Stomach (tissue), 9 donors: ENCODE results near the gene FCER1G. TPM values are rescaled to one million over a fixed set of nuclear protein-coding genes. Genes with fewer than 3 reads are reported as not detected.
A peak's percentile ranks its signal among the peaks of the same experiment; 100 is the strongest.

Experiments used
- DNase-seq, 2 donors: peaks; one replicate each; pipeline versions ENCODE4 v3.0.0 to v3.0.0-alpha.2; 2013 to 2019
- H3K27ac ChIP-seq, 5 donors: fragments of 200-600 bp in 4 of 5; sonication (generic) in 4 of 5; one replicate each; pipeline ENCODE4 v1.5.1; 2013 to 2019; ENCODE audit warnings: mild to moderate bottlenecking in 1 of 5, moderate library complexity in 1 of 5
- H3K27me3 ChIP-seq, 3 donors: fragments of 200-600 bp; sonication (generic); one replicate each; pipeline ENCODE4 v1.5.1; 2017 to 2019; ENCODE audit warnings: mixed run types in 1 of 3
- H3K36me3 ChIP-seq, 4 donors: fragments of 200-600 bp; sonication (generic); 1 replicate in 3 of 4; 2 replicates in 1 of 4; pipeline ENCODE4 v1.5.1; 2016 to 2019
- H3K4me1 ChIP-seq, 4 donors: fragments of 200-600 bp; sonication (generic); one replicate each; pipeline ENCODE4 v1.5.1; 2016 to 2019
- H3K4me3 ChIP-seq, 4 donors: fragments of 200-600 bp; sonication (generic) in 3 of 4; one replicate each; pipeline ENCODE4 v1.5.1; 2016 to 2019; ENCODE audit warnings: mild to moderate bottlenecking in 1 of 4
- H3K9me3 ChIP-seq, 4 donors: fragments of 200-600 bp; sonication (generic); one replicate each; pipeline ENCODE4 v1.5.1; 2016 to 2019
- CTCF ChIP-seq, 7 experiments: fragments of 450-650 bp in 4 of 7; fragments of 200-600 bp in 3 of 7; sonication (generic) in 3 of 7; IDR thresholded peaks; one replicate each; pipeline ENCODE4 v1.5.1; 2016 to 2019; ENCODE audit warnings: antibody characterized with exemption in 7 of 7, control low read depth in 2 of 7, mild to moderate bottlenecking in 1 of 7
- EP300 ChIP-seq: sonication (generic); formaldehyde crosslinking; IDR thresholded peaks from one replicate; pipeline ENCODE4 v1.6.1; 2017; ENCODE audit warnings: antibody characterized with exemption
- POLR2A ChIP-seq, 4 donors: fragments of 450-650 bp; IDR thresholded peaks; one replicate each; pipeline ENCODE4 v1.6.1; 2016; ENCODE audit warnings: antibody characterized with exemption in 4 of 4, control low read depth in 2 of 4, mild to moderate bottlenecking in 1 of 4, moderate library complexity in 1 of 4
- POLR2AphosphoS5 ChIP-seq, 3 donors: sonication (generic); formaldehyde crosslinking; IDR thresholded peaks; one replicate each; pipeline ENCODE4 v1.6.1; 2016; ENCODE audit warnings: antibody characterized with exemption in 3 of 3
- WGBS, 5 donors: extraction: QIAGEN DNeasy Blood & Tissue Kit in 3 of 5; methylation state at CpG; one replicate each; pipeline versions ENCODE4 v1.1.5 to v1.1.7; 2013 to 2018; 5-methylcytosine and 5-hydroxymethylcytosine counted together
- intact Hi-C: fragments of 100-400 bp; cut with DNase I; formaldehyde crosslinking; loops from one replicate; pipeline ENCODE4 v1.15.1; 2023; ENCODE audit warnings: low total_unique reads
- polyA plus RNA-seq, 3 donors: library from polyadenylated mRNA; stranded (reverse); fragments of 200-250 nt; gene quantifications; one replicate each; pipeline ENCODE4 v1.2.3, GENCODE V29; 2013
- total RNA-seq, 5 donors: library from RNA; depleted of rRNA; stranded (reverse); fragments of >200 nt; gene quantifications; one replicate each; pipeline versions ENCODE4 v1.1.0 to v1.2.3, GENCODE V29; 2014 to 2016
- donor health status: healthy with polysubstance abuse.
- donor health status: Bipolar disorder and iron deficiency.
- donor health status: healthy.

Gene FCER1G
- total and polyA plus RNA-seq, 8 donors = 1.4 to 101 (median 27.0) TPM; not detected in 1

- H3K4me3 ChIP-seq = peak within 1 kb of the TSS; percentile 51 to 58 (median 53)
- intact Hi-C loops = no loop called here
- no peak for TF ChIP-seq POLR2A (IDR thresholded peaks at IDR 0.05)
- no peak for TF ChIP-seq CTCF (IDR thresholded peaks at IDR 0.05)
- no peak for TF ChIP-seq EP300
- TF ChIP-seq POLR2AphosphoS5 (IDR thresholded peaks at IDR 0.05) = no peak
Measured at GRCh38 chr1:161258439-161259344, 43.6 kb downstream of the FCER1G start, which contains the start of gene PCP4L1. Gene PCP4L1, plus strand, starts transcription at chr1:161258745. Its CDS starts 230 bp downstream, at chr1:161258975.

GRCh38 chr1:161259345-161259702 lies 44.2 kb downstream of the FCER1G start:
- H3K4me3 ChIP-seq = peak overlapping the region in 3 of 4 donors; percentile 52 to 58 (median 54)
- H3K36me3 ChIP-seq = no peaks in the 10 kb centered on the region
- peak in 1 of 2 donors; percentile 5 for DNase-seq
- H3K27me3 ChIP-seq = peaks cover 0 to 63% (median 29%) of the 10 kb centered on the region in 3 donors
- H3K4me1 ChIP-seq = peaks cover 8 to 21% (median 12%) of the 10 kb centered on the region in 4 donors
- no peak overlapping the region for H3K27ac ChIP-seq
- intact Hi-C loops = no loop called here
- TF ChIP-seq CTCF (IDR thresholded peaks at IDR 0.05) = no peak
- no peak for TF ChIP-seq EP300
- no peak for TF ChIP-seq POLR2AphosphoS5 (IDR thresholded peaks at IDR 0.05)
- TF ChIP-seq POLR2A (IDR thresholded peaks at IDR 0.05) = no peak
- WGBS, 5 donors = 32 to 55% (median 49%) methylated on average over 6 of the region's 6 CpGs
- peaks cover 0 to 13% (median 11%) of the 10 kb centered on the region in 4 donors for H3K9me3 ChIP-seq

More at GRCh38 chr1:161258439-161259344, 43.6 kb downstream of the FCER1G start, which contains the start of gene PCP4L1:
- Histone ChIP-seq H3K9me3 (peaks cover 0 to 13% (median 11%) of the 10 kb centered on the region in 4 donors), H3K27ac (peak within 1 kb of the TSS in 1 of 5 donors; percentile 55), H3K4me1 (peaks cover 8 to 21% (median 12%) of the 10 kb centered on the region in 4 donors), H3K27me3 (peaks cover 0 to 58% (median 29%) of the 10 kb centered on the region in 3 donors), H3K36me3 (no peaks in the 10 kb centered on the region)
- WGBS, 5 donors = 1 to 12% (median 3%) methylated on average over 11 to 62 of the region's 62 CpGs
- peak; percentile 65 to 88 for DNase-seq

- DNase-seq = no peak
- Histone ChIP-seq H3K4me1 (peaks cover 8 to 21% (median 12%) of the 10 kb centered on the region in 4 donors), H3K9me3 (peaks cover 0 to 13% (median 11%) of the 10 kb centered on the region in 4 donors), H3K27ac (no peak overlapping the region), H3K36me3 (no peaks in the 10 kb centered on the region), H3K27me3 (peaks cover 0 to 65% (median 29%) of the 10 kb centered on the region in 3 donors), H3K4me3 (no peak overlapping the region)
- WGBS, 5 donors = 50 to 78% (median 69%) methylated on average over 1 of the region's 1 CpG
- TF ChIP-seq CTCF (IDR thresholded peaks at IDR 0.05) = no peak
- TF ChIP-seq POLR2A (IDR thresholded peaks at IDR 0.05) = no peak
- no peak for TF ChIP-seq EP300
- TF ChIP-seq POLR2AphosphoS5 (IDR thresholded peaks at IDR 0.05) = no peak
- intact Hi-C loops = no loop called here
Measured at GRCh38 chr1:161259765-161260164, 44.7 kb downstream of the FCER1G start.

GRCh38 chr1:161260376-161261260 lies 45.5 kb downstream of the FCER1G start:
- no peak for TF ChIP-seq EP300
- TF ChIP-seq POLR2A (IDR thresholded peaks at IDR 0.05) = no peak
- no peak for TF ChIP-seq POLR2AphosphoS5 (IDR thresholded peaks at IDR 0.05)
- no peak for TF ChIP-seq CTCF (IDR thresholded peaks at IDR 0.05)
- H3K4me1 ChIP-seq = peaks cover 8 to 21% (median 12%) of the 10 kb centered on the region in 4 donors
- H3K9me3 ChIP-seq = peaks cover 0 to 13% (median 11%) of the 10 kb centered on the region in 4 donors
- no peak overlapping the region for H3K4me3 ChIP-seq
- peaks cover 0 to 59% (median 29%) of the 10 kb centered on the region in 3 donors for H3K27me3 ChIP-seq
- peak in 1 of 2 donors; percentile 51 for DNase-seq
- H3K36me3 ChIP-seq = no peaks in the 10 kb centered on the region
- WGBS, 5 donors = 38 to 43% (median 41%) methylated on average over 8 to 9 of the region's 9 CpGs
- intact Hi-C loops = no loop called here
- no peak overlapping the region for H3K27ac ChIP-seq
